D341Med (cell line): Measurements from ENCODE around the gene MAMDC2.
"Not testable (repeated sequence)": the region's sequence is repeated elsewhere in the genome, so short reads cannot be mapped to it uniquely, and the experiment has no call there.

ENCODE experiments used
- DNase-seq: peaks from one replicate; pipeline ENCODE4 v3.0.0; 2012; ENCODE audit warnings: low spot score

The MAMDC2 gene

GRCh38 chr9:70204743-70205142 is 161.1 kb downstream of the MAMDC2 start:
- DNase-seq = not testable (repeated sequence)

GRCh38 chr9:70205366-70206020 is 161.8 kb downstream of the MAMDC2 start:
- DNase-seq = no peak

- no peak for DNase-seq
These were observed 173.4 kb downstream of the MAMDC2 start for GRCh38 chr9:70217029-70217428.

GRCh38 chr9:70218767-70219166 is 175.1 kb downstream of the MAMDC2 start:
- DNase-seq = no peak

- DNase-seq = no peak
These were observed 176.6 kb downstream of the MAMDC2 start for GRCh38 chr9:70220216-70220615.

GRCh38 chr9:70222354-70222753 is 178.7 kb downstream of the MAMDC2 start:
- DNase-seq = no peak

GRCh38 chr9:70228118-70228517 is 184.5 kb downstream of the MAMDC2 start:
- no peak for DNase-seq

GRCh38 chr9:70228611-70229010 is 185.0 kb downstream of the MAMDC2 start:
- no peak for DNase-seq

- peak; percentile 51 for DNase-seq
These were observed 185.4 kb downstream of the MAMDC2 start for GRCh38 chr9:70229026-70229425.

GRCh38 chr9:70229579-70229978 is 185.9 kb downstream of the MAMDC2 start:
- DNase-seq = no peak

GRCh38 chr9:70232476-70232875 is 188.8 kb downstream of the MAMDC2 start:
- no peak for DNase-seq

GRCh38 chr9:70234208-70234607 is 190.6 kb downstream of the MAMDC2 start:
- not testable (repeated sequence) for DNase-seq

- not testable (repeated sequence) for DNase-seq
These were observed 202.3 kb downstream of the MAMDC2 start for GRCh38 chr9:70245952-70246351.

GRCh38 chr9:70250221-70250620 is 206.6 kb downstream of the MAMDC2 start:
- DNase-seq = no peak

GRCh38 chr9:70255486-70255885 is 211.8 kb downstream of the MAMDC2 start:
- no peak for DNase-seq

- no peak for DNase-seq
These were observed 212.5 kb downstream of the MAMDC2 start for GRCh38 chr9:70256123-70256551.

- no peak for DNase-seq
These were observed 213.9 kb downstream of the MAMDC2 start for GRCh38 chr9:70257502-70257901.

- DNase-seq = peak; percentile 45
These were observed 214.5 kb downstream of the MAMDC2 start for GRCh38 chr9:70257991-70258691.

- peak; percentile 97 for DNase-seq
These were observed 215.3 kb downstream of the MAMDC2 start, which contains the start of gene SMC5 for GRCh38 chr9:70258692-70259511. SMC5 (plus strand) TSS chr9:70258978; CDS start chr9:70259079, 101 bp downstream.

GRCh38 chr9:70259512-70259802 is 215.8 kb downstream of the MAMDC2 start:
- DNase-seq = no peak

- DNase-seq = no peak
These were observed 216.4 kb downstream of the MAMDC2 start for GRCh38 chr9:70260007-70260443.

- no peak for DNase-seq
These were observed 217.0 kb downstream of the MAMDC2 start for GRCh38 chr9:70260606-70261005.
